ENCODE data around the gene POLN. TPM values are rescaled to one million over a fixed set of nuclear protein-coding genes. Genes with fewer than 3 reads are reported as not detected.

POLN gene
- total RNA-seq, 3 donors from 2014 or later (not counting 1 experiment from before 2014, with no cell fraction given) = 2.6 to 6.9 (median 3.3) TPM

GRCh38 chr4:2126309-2127043, 115.4 kb downstream of the POLN start:
- no peaks in the 10 kb centered on the region for H3K4me1 ChIP-seq (ENCODE audit: control insufficient read depth, insufficient read depth, low read length)
- H3K36me3 Mint-ChIP-seq = no peaks in the 10 kb centered on the region

DNA sequence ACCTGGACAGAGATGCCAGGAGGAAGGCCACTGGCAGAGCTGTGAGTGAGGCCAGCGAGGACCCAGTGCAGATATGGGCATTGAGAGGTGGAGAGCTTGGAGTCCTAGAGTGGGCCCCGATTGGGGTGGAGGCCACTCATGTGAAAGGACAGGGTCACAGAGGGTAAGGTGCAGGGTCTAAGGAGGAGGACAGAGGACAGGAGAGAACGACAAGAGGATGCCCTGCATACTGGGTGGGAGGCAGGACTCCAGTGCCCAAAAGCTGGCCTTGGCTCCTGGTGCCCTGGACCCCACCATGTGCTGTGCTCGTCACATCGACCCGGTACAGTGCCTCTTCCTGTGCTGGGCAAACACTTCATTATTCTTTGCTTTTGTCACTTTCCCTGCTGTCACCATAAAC, 116.1 kb downstream of the POLN start:
- WGBS (ENCODE audit: insufficient coverage) = 79% methylated on average over 6 of the region's 6 CpGs

More at GRCh38 chr4:2126309-2127043, 115.4 kb downstream of the POLN start:
- Mint-ChIP-seq H3K27ac (no peak overlapping the region), H3K9me3 (no peaks in the 10 kb centered on the region), H3K4me1 (no peaks in the 10 kb centered on the region), H3K27me3 (ENCODE audit: low read depth in 2 of 2) (peaks cover 3 to 6% of the 10 kb centered on the region in 2 donors), H3K4me3 (no peak overlapping the region)
- TF ChIP-seq CTCF (IDR thresholded peaks at IDR 0.05) = no peak
- Histone ChIP-seq H3K4me3 (ENCODE audit: low read length) (no peak overlapping the region), H3K36me3 (ENCODE audit: control insufficient read depth, insufficient read depth, low read length) (no peaks in the 10 kb centered on the region), H3K27ac (ENCODE audit: low read length) (no peak overlapping the region), H3K27me3 (ENCODE audit: control insufficient read depth, insufficient read depth, low read length) (no peaks in the 10 kb centered on the region), H3K9me3 (ENCODE audit: control insufficient read depth, insufficient read depth, low read length) (no peaks in the 10 kb centered on the region)
- 92% methylated on average over 23 of the region's 24 CpGs for WGBS (ENCODE audit: insufficient coverage)
- intact Hi-C loops (cut with micrococcal nuclease) = no loop called here
- ATAC-seq (no peak), DNase-seq (no peak)

GRCh38 chr4:2125023-2125422, 116.9 kb downstream of the POLN start:
- no peak overlapping the region for H3K4me3 Mint-ChIP-seq
- 93% methylated on average over 4 of the region's 4 CpGs for WGBS (ENCODE audit: insufficient coverage)
- H3K4me1 ChIP-seq (ENCODE audit: control insufficient read depth, insufficient read depth, low read length) = no peaks in the 10 kb centered on the region

More for the DNA sequence above, 116.1 kb downstream of the POLN start:
- ATAC-seq = no peak
- Mint-ChIP-seq H3K36me3 (no peaks in the 10 kb centered on the region), H3K9me3 (no peaks in the 10 kb centered on the region), H3K27me3 (ENCODE audit: low read depth in 2 of 2) (peaks cover 3 to 6% of the 10 kb centered on the region in 2 donors), H3K4me3 (no peak overlapping the region), H3K4me1 (no peaks in the 10 kb centered on the region), H3K27ac (no peak overlapping the region)
- TF ChIP-seq CTCF (IDR thresholded peaks at IDR 0.05) = no peak
- H3K27me3 ChIP-seq (ENCODE audit: control insufficient read depth, insufficient read depth, low read length) = no peaks in the 10 kb centered on the region
- H3K4me1 ChIP-seq (ENCODE audit: control insufficient read depth, insufficient read depth, low read length) = no peaks in the 10 kb centered on the region
- intact Hi-C loops (cut with micrococcal nuclease) = no loop called here
- no peak overlapping the region for H3K4me3 ChIP-seq (ENCODE audit: low read length)
- H3K27ac ChIP-seq (ENCODE audit: low read length) = no peak overlapping the region
- DNase-seq = no peak
- no peaks in the 10 kb centered on the region for H3K9me3 ChIP-seq (ENCODE audit: control insufficient read depth, insufficient read depth, low read length)
- no peaks in the 10 kb centered on the region for H3K36me3 ChIP-seq (ENCODE audit: control insufficient read depth, insufficient read depth, low read length)

More at GRCh38 chr4:2125023-2125422, 116.9 kb downstream of the POLN start:
- Histone ChIP-seq H3K27me3 (ENCODE audit: control insufficient read depth, insufficient read depth, low read length) (no peaks in the 10 kb centered on the region), H3K4me3 (ENCODE audit: low read length) (no peak overlapping the region), H3K27ac (ENCODE audit: low read length) (no peak overlapping the region), H3K9me3 (ENCODE audit: control insufficient read depth, insufficient read depth, low read length) (no peaks in the 10 kb centered on the region), H3K36me3 (ENCODE audit: control insufficient read depth, insufficient read depth, low read length) (no peaks in the 10 kb centered on the region)
- Mint-ChIP-seq H3K27me3 (ENCODE audit: low read depth in 2 of 2) (peaks cover 3 to 6% of the 10 kb centered on the region in 2 donors), H3K9me3 (no peaks in the 10 kb centered on the region), H3K4me1 (no peaks in the 10 kb centered on the region), H3K36me3 (no peaks in the 10 kb centered on the region), H3K27ac (no peak overlapping the region)
- no peak for DNase-seq
- TF ChIP-seq CTCF (IDR thresholded peaks at IDR 0.05) = no peak
- ATAC-seq = no peak
- intact Hi-C loops (cut with micrococcal nuclease) = no loop called here

Data from natural killer cell (primary cell).